Right kidney (tissue), 9 donors: ENCODE measurements around the gene KCNA3.

Experiments
- DNase-seq: peaks from one replicate; pipeline ENCODE4 v3.0.0-alpha.2; 2016
- long read RNA-seq, 8 donors: transcript quantifications; one replicate each; lab custom pipeline, GENCODE V29; 2026

KCNA3 gene
- long read RNA-seq, donor 1, result 0 reads
- long read RNA-seq, donor 2, result 0 reads
- long read RNA-seq, donor 3, result 0 reads
- long read RNA-seq, donor 4, result 0 reads
- long read RNA-seq, donor 5, result 0 reads
- long read RNA-seq, donor 6, result 0 reads
- long read RNA-seq, donor 7, result 0 reads
- long read RNA-seq, donor 8, result 0 reads

DNA sequence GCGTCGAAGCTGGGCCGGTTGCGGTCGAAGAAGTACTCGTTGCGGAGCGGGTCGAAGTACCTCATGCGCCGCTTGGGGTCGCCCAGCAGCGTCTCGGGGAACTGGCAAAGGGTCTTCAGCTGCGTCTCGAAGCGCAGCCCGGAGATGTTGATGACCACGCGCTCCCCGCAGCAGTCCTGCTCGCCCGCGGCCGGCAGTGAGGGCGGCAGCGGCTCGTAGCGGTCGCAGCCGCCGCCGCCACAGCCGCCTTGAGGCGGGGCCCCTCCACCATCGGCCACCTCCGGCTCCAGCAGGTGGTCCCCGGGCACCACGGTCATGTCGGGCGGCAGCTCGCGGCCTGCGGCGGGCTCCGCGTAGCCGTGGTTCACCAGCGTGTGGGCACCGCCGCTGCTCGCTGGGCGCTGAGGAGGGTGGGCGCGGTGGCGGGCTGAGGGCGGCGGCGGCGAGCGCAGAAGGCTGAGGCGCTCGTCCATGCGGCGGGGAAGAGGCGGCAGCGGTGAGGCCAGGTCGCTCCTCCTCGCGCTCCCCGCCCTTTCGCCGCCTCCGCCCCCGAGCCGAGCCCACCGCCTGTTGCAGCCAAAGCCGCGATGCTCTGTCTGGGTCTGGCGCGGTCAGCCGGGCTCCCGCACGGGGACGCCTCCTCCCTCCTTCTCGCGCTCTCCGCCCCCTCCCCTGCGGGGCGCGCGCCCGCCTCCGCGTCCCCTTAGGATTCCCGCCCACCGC lies at the start of gene KCNA3:
Gene KCNA3 (minus strand): TSS at position 604 of the 723 bp plus-strand sequence. CDS start 131 bp downstream, at position 473.
- peak; percentile 73 for DNase-seq

DNA sequence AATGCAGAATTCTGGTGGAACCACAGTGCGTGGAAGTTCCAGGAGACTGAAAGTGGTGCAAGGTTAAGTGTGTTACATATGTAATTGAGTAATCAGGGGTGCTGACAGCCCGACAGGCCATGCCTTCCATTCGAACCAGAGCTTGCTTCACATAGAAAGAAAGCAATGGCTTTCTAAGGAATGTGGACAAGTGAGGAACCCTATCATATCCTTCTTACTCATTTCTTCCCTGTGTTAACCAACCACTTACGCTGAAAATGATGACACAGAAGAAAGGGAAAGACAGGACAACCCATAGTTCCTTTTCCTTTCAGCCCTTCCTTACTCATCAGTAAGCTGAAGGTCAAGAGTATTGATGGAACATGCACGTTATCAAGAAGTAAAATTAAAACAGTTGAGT lies 48.1 kb upstream of the KCNA3 start:
- DNase-seq, result no peak

DNA sequence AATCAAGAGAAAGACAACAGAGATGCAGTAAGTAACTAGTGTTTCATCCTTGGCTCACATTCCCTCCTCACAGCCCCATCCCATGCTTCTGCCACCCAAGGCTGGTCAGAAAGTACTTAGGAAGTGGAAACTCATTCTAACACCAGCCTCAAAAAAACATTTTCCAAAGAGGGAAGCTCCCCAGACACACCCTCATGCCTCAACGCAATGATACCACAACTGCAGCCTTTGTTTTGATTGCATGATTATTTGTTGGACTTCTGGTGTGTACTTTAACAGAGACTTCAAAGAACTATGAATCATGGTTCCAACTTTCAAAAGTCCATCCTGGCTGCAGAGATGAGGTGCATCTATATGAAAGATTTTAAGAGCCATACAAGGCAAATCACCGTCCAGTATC lies 45.2 kb upstream of the KCNA3 start:
- DNase-seq, result no peak

DNA sequence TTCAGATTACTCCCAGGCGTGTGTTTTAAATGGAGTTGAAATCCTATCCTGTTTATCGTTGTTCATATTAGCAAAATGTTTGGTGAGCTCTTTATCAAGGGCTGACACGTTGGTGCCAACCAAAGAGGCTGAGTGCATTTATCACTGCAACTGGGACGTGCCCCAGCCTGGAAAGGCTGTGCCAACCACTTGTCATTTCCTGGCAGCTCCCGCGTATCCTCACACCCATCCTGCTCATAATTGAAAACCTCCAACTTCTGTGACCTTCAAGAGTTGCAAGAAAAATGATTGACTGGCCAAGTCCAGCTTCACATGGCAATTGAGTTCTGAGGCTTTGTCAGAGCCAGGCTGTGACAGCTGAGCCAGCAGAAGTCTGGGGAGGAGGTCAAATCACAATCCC lies 43.7 kb upstream of the KCNA3 start:
- DNase-seq, result no peak

DNA sequence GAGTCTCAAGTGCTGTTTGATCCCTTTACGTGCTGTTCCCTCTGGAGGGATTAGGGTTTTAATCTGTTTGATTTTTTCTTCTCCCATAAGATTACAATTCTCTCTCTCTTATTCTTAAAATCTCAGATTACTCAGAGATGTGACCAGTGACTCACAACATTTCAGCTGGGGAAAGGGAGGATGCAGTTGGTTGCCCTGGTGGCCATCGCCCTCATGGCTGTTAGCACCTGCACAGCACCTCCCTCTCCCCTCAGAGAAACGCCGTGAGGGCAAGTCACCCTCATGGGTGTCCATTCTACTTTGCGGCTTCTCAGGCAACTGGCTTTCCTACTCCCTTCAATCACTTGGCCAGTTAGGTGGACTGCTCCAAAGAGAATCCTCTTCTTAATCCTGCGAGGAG lies 42.4 kb upstream of the KCNA3 start:
- DNase-seq, result no peak

DNA sequence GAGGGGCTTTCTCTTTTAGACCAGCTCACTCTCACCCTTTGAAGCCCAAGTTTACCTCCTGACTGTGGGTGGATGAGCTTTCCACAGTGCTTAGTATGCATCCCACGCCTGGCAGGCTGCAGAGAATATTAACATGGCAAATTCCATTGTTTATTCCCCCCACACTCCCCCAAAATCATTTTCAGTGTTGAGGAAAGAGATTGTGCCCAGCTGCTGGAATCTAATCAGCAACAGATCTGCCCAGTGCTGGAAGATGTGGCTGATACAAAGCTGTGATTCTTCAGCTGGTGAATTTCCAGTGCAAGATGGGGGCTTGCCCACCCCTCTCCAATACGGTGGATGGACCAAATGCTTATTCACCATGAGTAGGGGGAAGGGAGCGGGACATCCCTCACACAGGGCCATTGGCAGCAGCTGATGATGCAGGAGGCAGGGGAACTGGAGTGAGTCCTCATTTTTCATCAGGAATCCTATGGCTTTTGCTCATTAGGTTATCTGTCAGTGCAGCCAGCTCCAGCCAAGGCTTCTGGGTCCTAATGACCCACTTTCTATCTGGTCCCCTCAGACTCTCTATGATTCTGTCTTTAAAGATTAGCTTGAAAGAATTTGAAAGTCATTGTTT lies 39.7 kb upstream of the KCNA3 start:
- DNase-seq, result no peak

DNA sequence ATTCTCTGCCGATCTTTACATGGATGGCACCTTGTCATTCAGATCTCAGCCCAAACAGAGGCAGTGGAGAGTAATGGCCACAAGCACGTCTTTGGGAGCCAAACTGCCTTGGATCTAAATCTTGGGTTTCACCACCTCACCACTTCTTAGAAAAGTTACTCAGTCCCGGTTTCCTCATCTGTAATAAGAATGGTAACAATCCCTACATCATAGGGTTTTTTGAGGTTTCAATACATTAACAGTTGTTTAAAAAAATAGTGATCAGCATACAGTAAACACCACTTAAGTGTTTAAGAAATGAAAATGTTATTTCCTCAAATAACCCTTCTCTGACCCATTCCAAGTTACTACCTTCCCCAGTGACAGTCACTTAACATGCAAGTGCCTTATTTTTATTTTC lies 38.5 kb upstream of the KCNA3 start:
- no peak for DNase-seq

DNA sequence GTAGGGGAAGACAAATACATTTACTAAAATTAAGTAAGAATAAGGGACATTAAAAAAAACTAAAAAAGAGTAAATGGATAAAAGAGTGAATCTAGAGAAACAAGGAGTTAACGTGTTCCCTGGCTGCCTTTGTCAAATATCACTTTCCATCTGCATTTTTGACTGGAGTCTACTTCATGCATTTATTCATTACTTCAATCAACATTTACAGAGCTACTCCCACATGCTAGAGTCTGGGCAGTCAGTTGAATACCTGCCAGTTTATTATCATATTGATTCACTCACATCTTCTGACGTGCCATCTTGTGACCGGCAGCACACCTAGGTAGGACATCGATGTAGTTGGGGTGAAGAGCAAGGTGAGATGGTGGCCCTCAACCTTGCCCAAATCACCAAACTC lies 35.6 kb upstream of the KCNA3 start:
- DNase-seq, result no peak

DNA sequence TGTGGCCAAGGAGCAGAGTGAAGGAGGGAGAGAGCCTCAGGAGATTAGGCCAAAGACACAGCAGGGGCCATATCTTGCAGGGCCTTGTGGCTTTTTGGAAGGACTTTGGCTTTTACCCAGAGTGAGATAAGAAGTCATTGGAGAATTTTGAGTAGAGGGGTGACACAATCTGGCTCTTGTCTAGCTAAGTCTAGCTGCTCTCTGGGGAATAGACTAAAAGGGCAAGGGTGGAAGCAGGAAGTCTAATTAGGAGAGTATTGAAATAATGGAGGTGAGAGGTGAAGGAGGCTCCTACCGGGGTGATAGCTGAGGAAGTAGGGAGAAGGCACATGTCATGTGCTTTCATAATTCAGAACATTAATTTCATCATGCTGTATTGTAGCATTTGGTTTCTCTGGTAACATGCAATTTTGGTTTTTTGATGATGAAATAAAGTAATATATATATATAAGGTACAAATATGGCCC lies 34.3 kb upstream of the KCNA3 start:
- DNase-seq, result no peak

DNA sequence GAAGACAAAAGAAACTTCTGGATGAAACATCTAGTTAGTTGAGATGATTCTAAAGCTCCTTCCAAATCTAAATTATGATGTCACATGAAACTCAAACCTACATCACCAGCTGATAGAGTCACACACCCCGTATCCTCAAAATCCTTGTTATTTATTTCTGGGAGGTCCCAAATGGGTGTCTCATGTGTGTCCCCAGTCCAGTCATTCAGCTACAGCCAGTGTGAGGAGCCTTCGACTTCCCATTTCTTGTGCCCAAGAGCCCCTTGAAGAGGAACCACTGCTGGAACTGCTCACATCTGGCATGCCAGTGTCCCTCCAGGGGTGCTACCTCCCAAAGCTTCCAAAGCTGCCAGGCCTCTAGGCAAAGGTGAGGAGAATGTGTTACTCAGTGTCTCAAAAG lies 32.5 kb upstream of the KCNA3 start:
- no peak for DNase-seq

DNA sequence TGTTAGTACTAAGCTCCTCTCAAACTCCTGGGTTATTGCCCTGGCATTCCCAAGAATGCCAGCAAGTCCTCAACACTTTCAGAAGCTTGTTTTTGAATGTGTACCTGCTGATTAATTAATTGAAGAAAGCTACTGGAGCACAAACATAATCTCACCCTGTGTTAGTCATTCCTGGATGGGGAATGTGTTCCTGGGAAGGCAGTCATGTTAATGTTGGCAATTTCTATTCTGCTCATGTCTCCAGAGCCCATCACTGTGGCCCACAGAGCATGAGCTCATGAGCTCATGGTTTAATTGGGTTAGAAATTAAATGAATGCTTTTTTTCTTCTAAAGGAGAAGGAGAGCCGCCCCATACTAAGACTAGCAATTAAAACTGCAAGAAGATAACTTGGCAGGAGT lies 31.9 kb upstream of the KCNA3 start:
- no peak for DNase-seq

DNA sequence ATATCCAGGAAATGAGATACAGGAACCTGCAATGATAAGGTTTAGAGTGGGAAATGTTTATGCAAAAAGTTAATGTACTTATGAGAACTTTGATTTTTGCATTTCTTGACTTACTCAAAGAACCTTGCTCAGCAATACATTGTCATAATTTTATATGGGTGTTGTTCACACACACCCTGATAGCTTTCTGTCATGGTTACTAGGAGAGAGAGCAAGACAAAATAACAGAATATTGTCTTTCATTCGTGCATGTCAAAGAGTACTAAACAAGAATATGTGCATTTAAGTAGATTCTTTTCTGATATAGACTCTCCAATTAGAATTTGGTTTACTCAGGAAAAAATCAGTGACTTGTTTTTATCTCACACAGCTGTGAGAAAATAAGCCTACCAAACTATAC lies 27.5 kb upstream of the KCNA3 start:
- DNase-seq, result no peak

DNA sequence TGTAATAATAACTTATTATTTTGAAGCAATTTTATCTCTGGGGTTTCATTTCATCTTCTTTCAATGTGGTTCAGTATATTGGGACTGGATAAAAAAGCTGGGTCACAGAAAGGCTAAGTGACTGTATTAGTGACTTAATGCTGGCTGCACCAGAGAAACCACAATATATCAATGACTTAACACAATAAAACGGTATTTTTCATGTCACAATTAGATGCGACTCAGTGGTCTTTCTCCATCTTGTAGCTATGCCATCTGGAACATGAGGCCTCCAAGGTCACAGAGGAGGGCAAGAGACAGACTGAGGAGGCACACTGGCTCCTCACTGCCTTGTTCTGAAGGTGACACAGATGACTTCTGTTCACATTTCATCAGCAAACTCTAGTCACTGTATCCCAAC lies 26.0 kb upstream of the KCNA3 start:
- DNase-seq, result no peak

DNA sequence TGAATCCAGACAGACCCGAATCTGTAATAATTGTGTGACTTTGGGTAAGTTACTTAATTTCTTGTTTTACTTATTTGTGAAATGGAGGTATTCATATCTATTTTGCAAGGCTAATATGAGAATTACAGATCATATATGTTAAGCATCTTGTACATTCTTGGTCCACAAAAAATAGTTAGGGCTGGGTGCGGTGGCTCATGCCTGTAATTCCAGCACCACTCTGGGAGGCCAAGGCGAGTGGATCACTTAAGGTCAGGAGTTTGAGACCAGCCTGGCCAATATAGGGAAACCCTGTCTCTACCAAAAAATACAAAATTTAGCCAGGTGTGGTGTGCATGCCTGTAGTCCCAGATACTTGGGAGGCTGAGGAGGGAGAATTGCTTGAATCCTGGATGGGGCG lies 22.9 kb upstream of the KCNA3 start:
- no peak for DNase-seq

DNA sequence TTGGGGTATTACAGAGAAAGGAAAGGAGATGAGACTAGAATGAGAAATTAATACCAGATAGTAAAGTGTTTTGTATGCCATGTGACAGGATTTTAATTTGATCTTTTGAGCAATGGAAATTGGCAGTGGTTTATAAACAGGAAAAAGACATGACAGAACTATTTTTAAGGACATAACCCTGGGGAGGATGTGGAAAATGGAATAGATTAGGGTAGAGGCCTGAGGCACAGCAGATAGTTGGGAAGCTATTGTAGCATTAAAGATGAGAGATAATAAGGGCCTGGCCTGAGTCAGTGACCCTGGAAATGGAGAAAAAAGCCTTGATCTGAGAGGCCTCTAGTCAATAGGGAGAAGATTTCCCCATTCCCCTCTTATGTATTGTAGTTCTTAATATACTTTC lies 22.1 kb upstream of the KCNA3 start:
- DNase-seq, result no peak

DNA sequence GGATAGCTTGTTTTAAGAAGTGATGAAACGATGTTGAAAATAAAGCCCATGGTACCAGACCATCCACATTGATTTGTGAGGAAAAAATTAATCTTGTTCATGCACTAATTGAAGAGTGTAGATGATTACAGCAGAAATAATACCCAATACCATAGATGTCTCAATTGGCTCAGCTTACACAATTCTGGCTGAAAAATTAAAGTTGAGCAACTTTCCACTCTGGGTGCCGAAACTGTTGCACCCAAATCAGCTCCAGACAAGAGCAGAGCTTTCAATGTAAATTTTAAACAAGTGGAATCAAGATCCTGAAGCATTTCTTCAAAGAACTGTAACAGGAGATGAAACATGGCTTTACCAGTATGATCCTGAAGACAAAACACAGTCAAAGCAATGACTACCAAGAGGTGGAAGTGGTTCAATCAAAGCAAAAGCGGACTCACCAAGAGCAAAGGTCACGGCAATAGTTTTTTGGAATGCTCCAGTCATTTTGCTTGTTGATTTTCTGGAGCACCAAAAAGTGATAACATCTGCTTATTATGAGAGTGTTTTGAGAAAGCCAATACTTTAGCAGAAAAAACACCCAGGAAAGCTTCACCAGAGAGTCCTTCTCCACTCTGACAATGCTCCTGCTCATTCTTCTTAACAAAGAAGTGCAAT lies 16.1 kb upstream of the KCNA3 start:
- no peak for DNase-seq

DNA sequence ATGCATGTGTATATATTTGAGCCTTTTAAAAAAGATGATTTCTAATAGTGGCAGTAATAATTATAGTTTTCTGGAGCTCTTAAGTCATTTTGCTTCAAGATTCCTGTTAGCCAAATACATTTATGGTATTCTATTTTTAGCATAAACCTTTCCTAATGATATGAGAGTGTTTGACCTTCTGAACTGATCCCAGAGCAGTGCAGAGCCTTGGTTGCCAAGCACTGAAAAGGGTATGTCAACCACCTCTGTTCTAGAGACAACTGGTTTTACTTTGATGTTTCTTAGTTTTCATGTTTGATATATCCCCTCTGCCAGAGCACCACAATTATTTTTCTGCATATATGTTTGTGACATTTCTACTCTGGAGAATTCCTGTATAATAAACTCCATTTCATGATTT lies 15.1 kb upstream of the KCNA3 start:
- no peak for DNase-seq

DNA sequence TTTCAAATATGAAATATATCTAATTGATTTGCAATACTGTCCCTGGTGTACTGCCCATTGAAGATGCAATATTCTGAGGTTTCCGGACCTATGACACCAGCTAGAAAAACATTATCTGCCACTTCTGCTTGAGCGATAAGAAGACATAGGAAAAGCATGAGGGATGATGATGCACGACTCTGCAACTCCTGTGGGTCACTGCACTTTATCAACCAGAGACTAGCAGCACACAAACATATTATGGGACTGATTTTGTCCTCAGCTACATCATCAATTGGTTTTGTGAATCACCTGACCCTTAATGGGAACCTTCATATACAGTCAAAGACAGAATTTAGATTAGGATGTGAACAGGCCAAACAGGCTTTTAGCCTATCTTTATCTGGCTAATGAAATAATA lies 13.8 kb upstream of the KCNA3 start:
- DNase-seq, result no peak

DNA sequence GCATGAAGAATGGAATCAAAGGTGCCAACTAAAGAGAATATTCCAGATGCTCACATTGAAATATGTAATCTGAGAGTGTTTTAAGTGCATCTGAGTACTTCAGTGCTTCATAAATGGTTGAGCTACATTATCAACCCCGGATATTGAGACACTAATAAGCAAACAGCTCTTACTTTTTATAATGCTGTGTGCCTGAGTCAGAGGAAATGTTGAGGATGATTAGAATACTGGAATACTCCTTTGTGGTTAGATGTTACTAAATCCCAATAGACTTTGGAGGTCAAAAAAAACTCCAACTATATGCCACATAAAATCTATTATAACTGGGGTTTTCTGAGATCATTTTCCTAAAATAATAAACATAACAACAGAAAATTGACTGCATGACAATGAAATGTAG lies 12.5 kb upstream of the KCNA3 start:
- no peak for DNase-seq

DNA sequence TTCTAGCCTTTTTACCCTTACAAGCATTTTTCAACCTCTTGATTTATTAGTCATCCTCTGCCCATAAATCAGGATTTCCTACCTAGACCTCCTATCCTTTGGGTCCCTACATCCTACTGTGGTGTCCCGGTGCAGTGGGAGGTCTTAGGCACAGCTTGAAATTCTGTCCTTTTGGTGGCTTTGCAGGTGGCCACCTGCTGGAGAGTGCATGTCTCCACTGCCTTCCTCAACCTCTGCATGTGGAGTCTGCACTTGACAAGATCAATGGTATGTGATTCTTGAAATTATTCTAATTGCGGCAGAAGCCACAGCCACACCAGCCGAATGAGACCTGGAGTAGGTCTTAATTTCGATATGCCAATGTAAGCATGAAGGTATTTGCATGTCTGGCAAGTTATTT lies 11.4 kb upstream of the KCNA3 start:
- DNase-seq, result no peak

DNA sequence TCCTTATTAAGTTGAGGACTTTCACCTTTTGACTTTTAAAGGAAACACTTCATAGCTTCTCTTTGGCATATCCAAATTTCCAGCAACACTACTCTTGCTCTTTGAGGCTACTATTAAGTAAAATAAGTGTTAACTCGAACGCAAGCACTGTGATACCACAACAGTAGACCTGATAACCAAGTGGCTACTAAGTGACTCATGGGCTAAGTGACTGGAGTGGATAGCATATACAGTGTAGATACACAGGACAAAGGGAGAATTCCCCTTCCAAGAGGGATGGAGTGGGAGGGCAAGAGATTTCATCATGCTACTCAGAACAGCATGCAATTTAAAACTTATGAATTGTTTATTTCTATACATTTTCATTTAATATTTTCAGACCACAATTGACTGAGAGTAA lies 9.8 kb upstream of the KCNA3 start:
- DNase-seq, result no peak

DNA sequence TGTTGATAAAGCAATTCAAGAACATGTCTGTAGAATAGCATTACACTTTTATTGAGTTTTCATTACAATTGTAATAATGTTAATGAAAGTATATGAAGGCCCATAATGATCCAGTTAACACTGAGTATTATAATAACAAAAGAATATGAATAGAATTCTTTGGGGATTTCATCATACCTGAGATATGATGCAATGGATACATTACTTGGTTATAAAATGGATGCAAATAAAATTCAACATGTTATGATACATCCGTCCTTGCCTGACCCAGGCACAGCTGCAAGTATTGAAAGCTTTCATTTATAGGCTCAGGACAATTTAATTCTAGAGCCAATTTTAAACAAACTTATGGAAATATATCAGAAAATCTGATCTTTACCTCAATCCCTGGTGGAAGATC lies 8.2 kb upstream of the KCNA3 start:
- no peak for DNase-seq

DNA sequence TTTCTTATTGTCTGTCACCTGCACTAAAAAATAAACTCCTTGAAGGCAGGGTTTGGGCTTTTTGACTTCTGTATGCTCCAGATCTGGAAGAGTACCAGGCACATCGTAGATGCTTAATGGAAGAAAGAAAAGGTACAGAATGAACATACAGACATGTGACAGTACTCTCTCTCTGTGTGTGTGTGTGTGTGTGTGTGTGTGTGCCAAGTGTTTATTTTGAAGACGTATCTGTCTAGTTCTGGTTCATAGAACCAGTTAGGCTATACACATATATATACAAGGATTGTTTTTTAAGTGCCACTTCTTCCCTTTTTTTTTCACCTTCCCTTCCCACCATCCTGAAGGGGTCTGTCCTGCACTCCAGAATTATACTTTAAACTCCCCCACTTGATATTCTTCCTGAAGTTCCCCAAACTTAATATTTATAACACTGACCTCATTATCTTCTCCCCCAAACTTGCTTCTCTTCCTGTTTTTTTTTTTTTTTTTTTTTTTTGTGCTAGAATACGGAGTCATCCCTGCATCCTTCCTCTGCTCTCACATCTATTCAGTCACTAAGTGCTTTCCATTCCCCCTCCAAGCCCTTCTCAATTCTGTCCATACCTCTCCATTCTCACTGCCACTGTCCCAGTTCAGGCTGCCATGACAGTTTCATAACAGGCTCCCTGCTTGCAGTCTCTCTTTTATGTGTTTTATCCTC lies 5.4 kb upstream of the KCNA3 start:
- no peak for DNase-seq
